ENCODE results near the gene ALOX12B.

Gene ALOX12B

GRCh38 chr17:8087075-8087951, at the start of gene ALOX12B:
ALOX12B (minus strand) TSS chr17:8087716; CDS start chr17:8087442, 274 bp downstream.
- no peak for DNase-seq (ENCODE audit: low read depth)

- no peak for DNase-seq (ENCODE audit: low read depth)
Observed at GRCh38 chr17:8133941-8134340, 46.4 kb upstream of the ALOX12B start.

DNA sequence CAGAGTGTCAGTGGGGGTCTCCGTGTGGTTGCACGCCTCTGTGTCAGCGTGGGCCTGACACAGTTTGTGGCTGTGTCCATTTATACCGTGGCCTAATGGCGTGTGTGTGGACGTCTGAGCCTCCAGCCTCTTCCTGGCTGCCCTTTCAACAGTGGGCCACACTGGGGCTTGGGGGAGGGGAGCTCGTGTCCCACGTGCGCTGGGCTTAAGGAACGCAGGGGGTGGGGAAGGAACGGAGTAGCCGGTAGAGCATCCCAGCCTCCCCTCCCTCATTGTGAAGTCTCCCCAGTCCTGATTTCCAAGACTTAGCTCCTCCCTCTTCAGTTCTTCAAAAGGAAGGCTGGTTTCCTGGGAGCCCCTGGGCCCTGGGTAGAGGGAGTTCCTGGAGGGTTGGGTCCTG, 45.9 kb upstream of the ALOX12B start:
- DNase-seq (ENCODE audit: low read depth) = no peak

GRCh38 chr17:8131844-8132441, 44.4 kb upstream of the ALOX12B start:
- no peak for DNase-seq (ENCODE audit: low read depth)

GRCh38 chr17:8128125-8128784, 40.7 kb upstream of the ALOX12B start:
- DNase-seq (ENCODE audit: low read depth) = no peak

DNA sequence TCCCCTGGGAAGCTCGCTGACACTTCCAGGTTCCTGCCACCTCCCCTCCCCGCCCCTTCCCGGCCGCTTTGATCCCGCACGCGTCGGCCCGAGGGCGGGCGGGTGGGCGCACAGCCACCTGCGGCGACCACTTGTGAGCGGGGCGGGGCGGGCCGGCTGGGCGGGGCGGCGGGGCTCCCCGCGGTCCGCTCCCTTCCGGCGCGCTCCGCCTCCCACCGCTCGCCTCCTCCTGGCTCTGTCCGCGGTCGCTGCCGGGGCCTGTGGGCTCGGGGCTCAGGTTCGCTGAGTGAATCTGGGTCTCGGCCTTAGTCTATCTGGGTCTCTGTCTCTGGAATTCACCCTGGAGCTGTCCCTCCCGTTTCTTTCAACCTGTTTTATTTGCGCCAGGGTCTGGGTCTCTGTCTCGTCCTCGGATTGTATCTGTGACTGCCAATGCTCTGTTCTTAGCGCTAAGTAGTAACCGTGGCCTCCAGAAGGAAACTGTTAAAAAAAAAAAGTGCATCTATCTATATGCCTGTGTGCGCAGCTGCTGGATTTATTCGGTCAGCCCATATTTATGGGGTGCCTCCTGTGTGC, 39.1 kb upstream of the ALOX12B start:
- no peak for DNase-seq (ENCODE audit: low read depth)

GRCh38 chr17:8125947-8126490, 38.5 kb upstream of the ALOX12B start:
- DNase-seq (ENCODE audit: low read depth) = no peak

DNA sequence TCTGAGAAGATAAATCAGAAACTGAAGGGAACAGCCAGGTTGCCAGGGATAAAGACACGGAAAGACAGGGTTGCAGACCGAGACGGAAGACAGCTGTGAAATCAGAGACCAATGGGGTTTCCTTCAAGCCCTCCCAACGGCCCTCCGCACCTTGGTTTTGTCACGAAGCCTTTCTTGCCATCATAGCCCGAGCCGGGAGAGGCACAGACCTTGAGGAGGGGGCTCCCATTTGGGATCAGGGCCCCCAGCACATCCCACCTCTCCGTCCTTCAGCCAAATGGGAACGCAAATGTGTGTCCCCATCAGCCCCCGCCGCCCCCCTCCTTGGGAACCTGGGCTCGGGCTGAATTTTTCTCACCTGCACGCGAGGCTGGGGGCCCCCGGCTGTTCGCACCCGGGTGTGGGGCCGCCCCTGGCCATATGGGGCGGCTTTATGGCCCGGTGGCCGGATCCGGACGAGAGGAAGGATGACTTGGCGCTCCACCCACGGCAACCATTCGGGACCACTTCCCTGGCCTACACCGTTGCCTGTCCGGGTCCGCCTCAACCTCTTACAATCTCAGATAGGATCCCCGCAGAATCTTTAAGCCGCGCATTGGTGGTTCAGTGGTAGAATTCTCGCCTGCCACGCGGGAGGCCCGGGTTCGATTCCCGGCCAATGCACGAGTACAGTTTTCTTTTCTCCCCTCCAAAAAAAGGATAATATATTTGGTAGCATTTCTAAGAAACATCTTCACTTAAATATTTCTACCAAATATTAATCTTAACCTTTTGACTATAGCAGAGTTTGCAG, 37.8 kb upstream of the ALOX12B start:
- DNase-seq (ENCODE audit: low read depth) = peak; percentile 96

GRCh38 chr17:8124350-8125153, 37.0 kb upstream of the ALOX12B start:
- DNase-seq (ENCODE audit: low read depth) = no peak

DNA sequence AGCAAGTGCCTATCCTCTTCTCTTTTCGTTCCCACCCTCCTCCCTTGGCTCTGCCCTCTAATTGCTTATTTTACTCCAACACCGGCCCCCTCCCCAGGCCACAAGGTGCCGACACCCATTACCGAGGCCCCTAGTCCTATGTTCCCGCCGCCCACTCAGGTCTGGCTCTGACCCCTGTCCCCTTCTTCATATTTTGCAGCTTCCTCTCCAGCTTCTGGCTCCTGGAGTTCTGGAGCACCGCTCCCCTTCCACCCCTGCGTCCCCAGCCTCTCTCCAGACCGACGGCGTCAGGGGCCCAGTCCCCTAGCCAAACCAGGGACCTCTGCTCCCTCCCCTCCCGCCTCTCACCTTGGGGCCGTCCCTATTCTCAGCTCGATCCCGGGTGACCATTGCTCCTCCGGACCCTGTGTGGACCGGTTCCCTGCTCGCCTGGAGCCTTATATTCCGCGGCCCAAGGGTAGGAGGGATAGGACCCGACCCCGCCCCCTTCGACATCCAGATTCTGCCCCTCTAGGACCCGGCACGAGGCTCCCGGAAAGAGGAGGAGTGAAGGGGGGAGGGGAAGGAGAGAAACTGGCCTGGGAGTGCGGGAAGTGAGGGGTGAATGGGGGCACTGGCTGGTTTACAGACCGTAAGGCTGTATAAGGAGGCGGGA, 36.3 kb upstream of the ALOX12B start, which contains the start of gene HES7:
TSS of gene HES7 (minus strand) at position 412 of the 655 bp plus-strand sequence. CDS start at position 390, 22 bp downstream.
- no peak for DNase-seq (ENCODE audit: low read depth)

- no peak for DNase-seq (ENCODE audit: low read depth)
Observed at GRCh38 chr17:8122924-8123694, 35.6 kb upstream of the ALOX12B start.

DNA sequence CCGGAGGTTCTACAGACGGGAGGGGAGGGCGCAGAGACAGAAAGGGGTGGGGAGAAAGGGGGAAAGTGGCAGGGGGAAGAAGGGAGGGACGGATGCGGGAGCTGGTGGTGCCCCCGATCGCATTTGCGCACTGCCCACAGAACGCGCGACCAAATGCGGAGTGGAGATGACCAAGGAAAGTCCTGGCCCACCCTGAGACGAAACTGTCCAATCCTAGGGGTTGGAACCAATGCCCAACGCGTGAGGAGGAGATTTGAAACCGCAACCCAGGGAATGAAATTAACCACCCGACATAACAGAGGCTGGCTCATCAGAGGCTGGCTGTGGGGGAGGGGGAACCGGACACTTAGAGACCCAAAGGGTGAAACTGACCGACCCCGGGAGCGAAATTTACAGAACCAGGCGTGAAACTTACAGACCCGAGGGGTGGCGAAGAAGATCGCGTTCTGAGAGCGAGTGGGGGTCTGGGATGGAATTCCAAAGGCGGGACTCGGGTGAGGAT, 35.0 kb upstream of the ALOX12B start:
- no peak for DNase-seq (ENCODE audit: low read depth)

DNA sequence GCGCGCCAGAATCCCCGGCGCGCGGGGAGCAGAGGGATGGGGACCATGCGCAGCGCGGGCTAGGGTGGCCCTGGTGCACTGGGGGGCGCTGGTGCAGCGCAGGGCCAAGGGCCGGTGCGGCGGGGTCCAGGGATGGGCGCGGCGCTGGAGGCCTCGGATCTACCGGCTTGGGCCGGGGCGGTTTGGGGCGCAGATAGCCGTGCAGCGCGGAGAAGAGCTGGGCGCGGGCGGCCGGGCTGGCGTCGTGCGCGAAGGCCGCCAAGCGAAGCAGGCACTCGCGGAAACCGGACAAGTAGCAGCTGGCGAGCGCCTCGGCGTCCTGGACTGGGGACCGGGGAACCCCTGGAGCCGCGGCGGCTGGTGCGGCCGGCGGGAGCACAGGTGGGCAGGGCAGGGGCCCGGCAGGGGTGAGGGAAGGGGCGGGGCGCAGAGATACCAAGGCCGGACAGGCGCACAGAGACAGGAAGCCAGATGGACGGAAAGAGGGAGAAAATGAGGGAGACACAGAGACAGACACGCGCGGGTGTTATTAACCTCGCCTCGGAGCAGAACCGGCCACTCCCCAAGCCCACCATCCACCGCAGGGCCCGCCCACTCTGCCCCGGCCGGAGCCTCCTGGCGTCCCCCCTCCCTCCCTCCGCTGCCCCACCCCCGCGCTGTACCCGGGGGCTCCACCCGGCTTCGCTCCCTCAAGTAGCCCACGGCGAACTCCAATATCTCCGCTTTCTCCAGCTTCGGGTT, 34.3 kb upstream of the ALOX12B start:
- no peak for DNase-seq (ENCODE audit: low read depth)

- DNase-seq (ENCODE audit: low read depth) = no peak
Observed at GRCh38 chr17:8121407-8121680, 33.8 kb upstream of the ALOX12B start.

GRCh38 chr17:8120520-8121406, 33.2 kb upstream of the ALOX12B start:
- peak; percentile 74 for DNase-seq (ENCODE audit: low read depth)

- DNase-seq (ENCODE audit: low read depth) = peak; percentile 84
Observed at GRCh38 chr17:8119581-8120519, 32.3 kb upstream of the ALOX12B start.
